K562 (cell line): ENCODE results near the gene IL17RB. TPM values are rescaled to one million over a fixed set of nuclear protein-coding genes. Genes with fewer than 3 reads are reported as not detected.

Experiments
- ATAC-seq: fragments of 200-7000 bp; cut with Tn5 transposase; 3 replicates; pipeline ENCODE4 v1.9.1; 2020; ENCODE audit warnings: moderate library complexity
- BruUV-seq: library from RNA; stranded (reverse); fragments of 400-500 nt; replicated peaks from 2 replicates; lab custom pipeline; 2021; lab: Mats Ljungman, UMichigan
- CTCF ChIA-PET: fragments of 300-600 bp; formaldehyde crosslinking; extraction: SDS; loops from one replicate; lab custom pipeline; 2021; ENCODE audit warnings: low intra/inter-chr PET ratio; lab: Yijun Ruan, JAX
- POLR2A ChIA-PET: fragments of 300-600, 350-650 bp; sonication (Branson Sonifier 250); formaldehyde crosslinking; extraction: SDS; loops from one replicate; lab custom pipeline; 2021; ENCODE audit warnings: antibody characterized with exemption, inconsistent platforms; lab: Yijun Ruan, JAX
- DNase-seq, 4 experiments: peaks; one replicate each; pipeline versions ENCODE4 v3.0.0 to v3.0.0-alpha.2; 2011 to 2018; ENCODE audit warnings: low spot score in 3 of 4, mixed read lengths in 3 of 4; ENCODE audit errors: extremely low read depth in 1 of 4
- FAIRE-seq: peaks from 2 replicates; lab custom pipeline; 2011; peaks lifted over from hg19 to GRCh38; lab: Jason Lieb, UNC
- H2AFZ ChIP-seq: 2 replicates; pipeline ENCODE4 v1.6.0; 2011; ENCODE audit warnings: low read depth, low read length, control low read depth, inconsistent platforms
- H3K27ac ChIP-seq: fragments of 200-600 bp; 3 replicates; pipeline ENCODE4 v1.8.0; 2011; ENCODE audit warnings: low read depth, mild to moderate bottlenecking, control low read depth, inconsistent platforms, low read length, moderate library complexity, mixed read lengths; ENCODE audit errors: extremely low read depth
- H3K27me3 ChIP-seq, 2 experiments: fragments of 300-600 bp in 1 of 2; 2 replicates in 1 of 2; 3 replicates in 1 of 2; pipeline versions ENCODE4 v1.6.0 to v1.8.0; 2011; ENCODE audit warnings: inconsistent platforms in 2 of 2, low read length in 2 of 2, mild to moderate bottlenecking in 1 of 2, mixed read lengths in 1 of 2, moderate library complexity in 1 of 2; ENCODE audit not compliant: control insufficient read depth in 2 of 2, insufficient read depth in 2 of 2
- H3K36me3 ChIP-seq: fragments of 300-600 bp; 3 replicates; pipeline ENCODE4 v1.8.0; 2011; ENCODE audit warnings: mild to moderate bottlenecking, low read length, inconsistent platforms; ENCODE audit not compliant: control insufficient read depth, insufficient read depth
- H3K4me1 ChIP-seq, 2 experiments: fragments of 200-600 bp in 1 of 2; replicated peaks in 1 of 2; 2 replicates in 1 of 2; 3 replicates in 1 of 2; pipeline versions ENCODE4 v1.5.1 to v1.8.0; 2011; ENCODE audit warnings: inconsistent platforms in 2 of 2, low read length in 2 of 2, mild to moderate bottlenecking in 1 of 2, mixed read lengths in 1 of 2, moderate library complexity in 1 of 2; ENCODE audit not compliant: control insufficient read depth in 2 of 2, insufficient read depth in 2 of 2
- H3K4me2 ChIP-seq: 2 replicates; pipeline ENCODE4 v1.6.1; 2011; ENCODE audit warnings: low read length, control low read depth, inconsistent platforms, mixed read lengths; ENCODE audit not compliant: insufficient read depth
- H3K4me3 ChIP-seq: fragments of 200-600 bp; sonication (generic), shearing (Covaris generic); 2 replicates; pipeline ENCODE4 v1.5.1; 2016; ENCODE audit warnings: control low read depth, inconsistent platforms
- H3K79me2 ChIP-seq: fragments of 200-600 bp; 3 replicates; pipeline ENCODE4 v1.8.0; 2011; ENCODE audit warnings: low read length, inconsistent platforms; ENCODE audit not compliant: control insufficient read depth, insufficient read depth
- H3K9ac ChIP-seq, 2 experiments: 2 replicates each; pipeline versions ENCODE4 v1.6.0 to v1.6.1; 2011; ENCODE audit warnings: low read depth in 2 of 2, low read length in 2 of 2, control low read depth in 1 of 2, inconsistent platforms in 1 of 2, mild to moderate bottlenecking in 1 of 2, mixed read lengths in 1 of 2; ENCODE audit not compliant: insufficient read depth in 1 of 2
- H3K9me1 ChIP-seq: one replicate; pipeline ENCODE4 v1.6.0; 2011; ENCODE audit warnings: inconsistent platforms, mild to moderate bottlenecking, low read length, moderate library complexity; ENCODE audit not compliant: control insufficient read depth, insufficient read depth
- H3K9me3 ChIP-seq: replicated peaks from 2 replicates; pipeline ENCODE4 v1.5.1; 2011; ENCODE audit warnings: low read depth, low read length, inconsistent platforms; ENCODE audit not compliant: control insufficient read depth, insufficient read depth
- H4K20me1 ChIP-seq: replicated peaks from 2 replicates; pipeline ENCODE4 v1.6.1; 2011; ENCODE audit warnings: low read length, inconsistent platforms, mixed read lengths; ENCODE audit not compliant: control insufficient read depth, insufficient read depth
- CBFB ChIP-seq: sonication (generic); formaldehyde crosslinking; IDR thresholded peaks from 2 replicates; pipeline ENCODE4 v1.4.0; 2020; ENCODE audit warnings: mild to moderate bottlenecking, missing genetic modification reagents
- CC2D1A ChIP-seq: fragments of 450-650 bp; IDR thresholded peaks from 2 replicates; pipeline ENCODE4 v1.6.1; 2017; ENCODE audit warnings: mild to moderate bottlenecking
- CREM ChIP-seq: IDR thresholded peaks from 2 replicates; pipeline ENCODE4 v1.6.1; 2014; ENCODE audit warnings: antibody characterized with exemption, low read depth
- DIDO1 ChIP-seq: fragments of 450-650 bp; IDR thresholded peaks from 2 replicates; pipeline ENCODE4 v1.6.1; 2016; ENCODE audit warnings: low read depth, missing biosample characterization, missing genetic modification characterization
- ETV1 ChIP-seq: fragments of 450-650 bp; conservative IDR thresholded peaks from 2 replicates; pipeline ENCODE4 v1.6.1; 2016; ENCODE audit warnings: missing genetic modification characterization, control low read depth, low read depth, missing compliant biosample characterization
- HDGF ChIP-seq: fragments of 450-650 bp; IDR thresholded peaks from 2 replicates; pipeline ENCODE4 v1.6.1; 2016
- KLF10 ChIP-seq: fragments of 250-450 bp; sonication (Bioruptor Pico); IDR thresholded peaks from 2 replicates; pipeline ENCODE4 v1.6.1; 2021; ENCODE audit warnings: matching md5 sums
- KLF13 ChIP-seq: fragments of 450-650 bp; IDR thresholded peaks from 2 replicates; pipeline ENCODE4 v1.6.1; 2016; ENCODE audit warnings: missing genetic modification characterization, low read depth, mild to moderate bottlenecking, missing compliant biosample characterization, moderate library complexity, borderline replicate concordance
- RBBP5 ChIP-seq: fragments of 200-600 bp; sonication (generic); IDR thresholded peaks from 2 replicates; pipeline ENCODE4 v1.6.1; 2012; ENCODE audit warnings: borderline replicate concordance, mild to moderate bottlenecking, low read length, control low read depth, inconsistent platforms; ENCODE audit not compliant: insufficient read depth, poor library complexity, severe bottlenecking
- RBM15 ChIP-seq: fragments of 200-400 bp; formaldehyde crosslinking; IDR thresholded peaks from 2 replicates; pipeline ENCODE4 v1.6.1; 2018; ENCODE audit warnings: mild to moderate bottlenecking, low read length, moderate library complexity; ENCODE audit not compliant: insufficient read depth
- RNF219 ChIP-seq: fragments of 250-450 bp; sonication (Bioruptor Pico); IDR thresholded peaks from 2 replicates; pipeline ENCODE4 v1.5.0; 2022; ENCODE audit warnings: mild to moderate bottlenecking
- TRIM28 ChIP-seq: fragments of 450-650 bp; IDR thresholded peaks from 2 replicates; pipeline ENCODE4 v1.6.1; 2017
- UBTF ChIP-seq, 2 experiments: IDR thresholded peaks; 2 replicates each; pipeline ENCODE4 v1.6.1; 2012; ENCODE audit warnings: improper control_type of control experiment in 2 of 2, low read depth in 2 of 2, low read length in 2 of 2, borderline replicate concordance in 1 of 2
- ZBTB2 ChIP-seq: fragments of 450-650 bp; IDR thresholded peaks from 2 replicates; pipeline ENCODE4 v1.6.1; 2016; ENCODE audit warnings: antibody characterized with exemption
- ZC3H8 ChIP-seq: fragments of 450-650 bp; IDR thresholded peaks from 2 replicates; pipeline ENCODE4 v1.6.1; 2017
- ZNF695 ChIP-seq: fragments of 450-650 bp; formaldehyde crosslinking; IDR thresholded peaks from 2 replicates; pipeline ENCODE4 v1.4.0; 2020; ENCODE audit warnings: mild to moderate bottlenecking, moderate library complexity
- ZNF76 ChIP-seq: fragments of 250-450 bp; sonication (Bioruptor Pico); IDR thresholded peaks from 2 replicates; pipeline ENCODE4 v1.4.0; 2020; ENCODE audit warnings: mild to moderate bottlenecking, moderate library complexity, borderline replicate concordance
- WGBS: fragments of 100-300 bp; shearing (Covaris generic); methylation state at CpG from one replicate; pipeline ENCODE4 v1.1.6; 2016; ENCODE audit warnings: low coverage, mixed read lengths; ENCODE audit not compliant: insufficient coverage; ENCODE audit errors: missing lambda C conversion rate; 5-methylcytosine and 5-hydroxymethylcytosine counted together
- in situ Hi-C: fragments of 300-500 bp; cut with MboI; formaldehyde crosslinking; loops from 4 replicates; pipeline ENCODE4 v1.15.0; 2018; ENCODE audit warnings: inconsistent platforms, mixed read lengths
- intact Hi-C: fragments of 100-400 bp; cut with micrococcal nuclease; formaldehyde crosslinking; loops from 2 replicates; pipeline ENCODE4 v1.14.2; 2022
- polyA plus RNA-seq, 8 experiments: library from polyadenylated mRNA; depleted of rRNA in 4 of 8; stranded (reverse) in 5 of 8; unstranded in 3 of 8; fragments of >200 nt; fragmentation: Nextera tagmentation in 2 of 8; fragmentation: Illumina TruSeq in 1 of 8; extraction: Ambion mirVana in 2 of 8; extraction: Trizol in 1 of 8; gene quantifications; 2 replicates each; pipeline versions ENCODE4 v1.2.1 to v1.2.3, GENCODE V29; 2011 to 2014; ENCODE audit warnings: inconsistent platforms in 1 of 8, missing spikeins in 1 of 8
- total RNA-seq, 7 experiments: library from RNA; depleted of rRNA in 6 of 7; stranded (reverse); fragments of >200 nt in 6 of 7; fragmentation: Illumina TruSeq in 2 of 7; extraction: Trizol in 2 of 7; gene quantifications; 2 replicates each; pipeline versions ENCODE4 v1.2.1 to v1.2.3, GENCODE V29; 2011 to 2021; ENCODE audit warnings: low replicate concordance in 1 of 7

Gene IL17RB
- total and polyA plus RNA-seq, 9 of the 15 experiments (the other 6 are each of a cell fraction or from before 2014, with no cell fraction given): 1.1 to 4.1 (median 1.7) TPM

GRCh38 chr3:53806182-53807116 is 39.9 kb upstream of the IL17RB start:
- DNase-seq: no peak
- H3K36me3 ChIP-seq: no peaks in the 10 kb centered on the region
- ChIA-PET CTCF (no interaction called here), POLR2A (interaction anchor here (0.7 kb wide), 1 partner anchor 35 kb away, joined by 3 read pairs; no protein-coding TSS in a partner anchor)
- no peak overlapping the region for H2AFZ ChIP-seq
- H3K79me2 ChIP-seq: no peaks in the 10 kb centered on the region
- H3K4me2 ChIP-seq: no peak overlapping the region
- no peak for ATAC-seq
- FAIRE-seq: no peak
- WGBS: 0% methylated on average over 5 of the region's 10 CpGs
- intact Hi-C loops: no loop called here
- H3K4me3 ChIP-seq: no peak overlapping the region
- H3K9me3 ChIP-seq: no peaks in the 10 kb centered on the region
- H3K4me1 ChIP-seq: no peaks in the 10 kb centered on the region; a peak in 1 of 5 replicates
- BruUV-seq: no TSS peak
- no peak overlapping the region for H3K9ac ChIP-seq
- H4K20me1 ChIP-seq: no peaks in the 10 kb centered on the region
- no peaks in the 10 kb centered on the region for H3K9me1 ChIP-seq
- in situ Hi-C loops: no loop called here
- H3K27me3 ChIP-seq: peaks cover 18 to 82% of the 10 kb centered on the region in 2 experiments; a peak in 4 of 5 replicates
- no peak overlapping the region for H3K27ac ChIP-seq
- no peak for TF ChIP-seq ETV1
- TF ChIP-seq ZNF695: no peak
- TF ChIP-seq KLF10 (CRISPR knock-in tag): no peak
- no peak for TF ChIP-seq HDGF
- TF ChIP-seq ZBTB2: no peak
- no peak for TF ChIP-seq CREM
- TF ChIP-seq CC2D1A: no peak
- TF ChIP-seq ZNF76 (CRISPR knock-in tag): no peak
- no peak for TF ChIP-seq TRIM28
- no peak for TF ChIP-seq DIDO1
- no peak for TF ChIP-seq UBTF (IDR thresholded peaks at IDR 0.05; ENCODE audit: borderline replicate concordance in 1 of 2, low read depth in 2 of 2, low read length in 2 of 2)
- TF ChIP-seq RBM15: no peak
- TF ChIP-seq RBBP5: no peak
- no peak for TF ChIP-seq ZC3H8
- TF ChIP-seq RNF219 (CRISPR knock-in tag): no peak
- no peak for TF ChIP-seq KLF13 (tag)
- no peak for TF ChIP-seq CBFB (CRISPR knock-in tag)
